GM19452 (cell line): ENCODE measurements around the gene CCSER1.

Experiments
- ATAC-seq: cut with Tn5 transposase; IDR thresholded peaks from one replicate; pipeline ENCODE4 v1.9.1; 2021; ENCODE audit not compliant: unreplicated experiment

The CCSER1 gene

DNA sequence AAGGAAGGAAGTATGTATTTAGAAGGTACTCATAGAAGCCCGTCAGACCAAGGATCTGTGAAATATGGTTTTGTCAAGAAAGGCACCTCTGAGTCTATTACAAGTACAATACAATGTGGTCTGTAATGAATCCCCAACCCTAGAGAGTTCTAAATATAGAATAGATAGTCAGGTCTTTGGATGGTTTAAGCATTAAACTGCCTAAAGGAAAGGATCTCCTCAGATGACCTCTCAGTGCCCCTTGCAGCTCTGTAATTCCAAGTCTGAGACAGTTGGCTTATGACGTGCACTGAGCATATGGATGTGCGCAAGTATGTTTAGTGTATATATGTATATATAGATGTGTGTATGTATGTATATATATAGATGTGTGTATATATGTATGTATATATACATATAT is 62.0 kb downstream of the CCSER1 start:
- no peak for ATAC-seq

DNA sequence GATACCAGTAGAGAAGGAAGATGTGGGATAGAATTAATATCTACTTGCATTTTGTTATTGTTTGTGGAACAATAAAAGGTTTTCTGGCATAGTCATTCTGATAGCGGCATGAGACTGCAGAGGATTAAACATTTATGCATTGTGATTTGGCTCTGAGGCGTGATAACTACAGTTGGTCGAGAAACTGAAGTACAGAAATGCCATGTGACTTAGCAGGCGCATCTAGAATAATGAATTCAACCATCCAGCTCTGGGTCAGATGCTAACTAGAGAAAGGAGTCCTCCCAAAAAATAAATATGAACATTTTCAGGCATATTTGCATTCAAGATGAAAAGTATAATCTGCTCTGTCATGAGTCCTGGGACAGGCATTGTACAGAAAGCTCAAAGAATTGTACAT is 62.8 kb downstream of the CCSER1 start:
- no peak for ATAC-seq

DNA sequence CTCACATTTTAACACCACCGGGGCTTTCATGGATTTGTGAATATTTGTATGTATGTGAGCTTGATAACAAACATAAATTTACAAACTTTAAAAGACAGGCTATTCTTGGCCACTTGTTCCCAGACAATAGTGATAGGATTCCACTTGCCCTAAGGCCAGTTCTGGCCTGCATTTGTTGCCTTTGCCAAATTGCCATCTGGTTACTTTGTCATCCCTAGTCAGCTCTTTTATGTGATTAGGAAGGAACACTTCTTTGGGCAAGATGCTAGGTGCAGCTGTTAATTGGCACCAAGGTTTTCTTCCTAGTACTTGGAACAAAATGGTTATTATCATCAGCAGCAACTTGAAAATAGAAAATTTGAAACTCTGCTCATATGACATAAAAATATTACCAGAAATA is 63.3 kb downstream of the CCSER1 start:
- no peak for ATAC-seq

DNA sequence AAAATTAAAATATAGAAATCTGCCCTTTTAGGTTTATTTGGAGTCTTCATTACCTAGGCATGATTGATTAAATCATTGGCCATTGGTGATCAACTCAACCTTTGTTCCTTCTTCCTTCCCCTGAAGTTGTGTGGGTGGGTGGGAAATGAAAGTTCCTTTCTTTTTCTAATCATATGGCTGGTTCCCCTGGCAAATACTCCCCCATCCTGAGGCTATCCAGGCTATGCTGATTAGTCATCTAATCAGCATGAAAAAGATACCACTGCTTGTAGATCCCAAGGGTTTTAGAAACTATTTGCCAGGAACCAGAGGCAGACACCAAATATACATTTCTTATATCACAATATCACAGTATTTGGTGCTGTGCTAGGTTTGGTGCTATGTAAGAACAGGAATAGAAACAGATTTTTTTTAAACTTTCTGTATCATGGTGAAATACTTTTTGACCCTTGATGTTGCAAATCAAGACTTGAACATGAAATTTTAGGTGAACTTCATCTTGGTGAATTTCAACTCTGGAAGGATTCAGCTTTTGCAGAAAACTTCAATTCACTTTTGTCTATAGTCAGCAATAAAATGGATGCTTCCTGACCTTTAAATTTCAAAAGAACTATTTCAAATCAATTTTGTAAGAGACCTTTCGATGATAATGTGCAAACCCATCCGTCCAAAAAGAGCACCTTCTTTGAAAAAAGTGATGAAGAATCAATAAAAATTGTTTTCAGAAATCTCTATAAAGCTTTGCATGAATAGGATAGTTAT is 71.1 kb downstream of the CCSER1 start:
- ATAC-seq = no peak

DNA sequence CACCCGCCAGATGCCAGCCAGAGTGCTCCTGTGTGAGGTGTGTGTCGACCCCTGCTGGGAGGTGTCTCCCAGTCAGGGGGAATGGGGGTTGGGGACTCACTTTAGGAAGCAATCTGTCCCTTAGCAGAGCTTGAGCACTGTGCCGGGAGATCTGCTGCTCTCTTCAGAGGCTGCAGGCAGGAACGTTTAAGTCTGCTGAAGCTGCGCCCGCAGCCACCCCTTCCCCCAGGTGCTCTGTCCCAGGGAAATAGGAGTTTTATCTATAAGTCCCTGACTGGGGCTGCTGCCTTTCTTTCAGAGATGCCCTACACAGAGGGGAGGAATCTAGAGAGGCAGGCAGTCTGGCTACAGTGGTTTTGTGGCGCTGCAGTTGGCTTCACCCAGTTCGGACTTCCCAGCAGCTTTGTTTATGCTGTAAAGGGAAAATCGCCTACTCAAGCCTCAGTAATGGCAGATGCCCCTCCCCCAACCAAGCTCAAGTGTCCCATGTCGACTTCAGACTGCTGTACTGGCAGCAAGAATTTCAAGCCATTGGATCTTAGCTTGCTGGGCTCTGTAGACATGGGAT is 80.8 kb downstream of the CCSER1 start:
- no peak for ATAC-seq

DNA sequence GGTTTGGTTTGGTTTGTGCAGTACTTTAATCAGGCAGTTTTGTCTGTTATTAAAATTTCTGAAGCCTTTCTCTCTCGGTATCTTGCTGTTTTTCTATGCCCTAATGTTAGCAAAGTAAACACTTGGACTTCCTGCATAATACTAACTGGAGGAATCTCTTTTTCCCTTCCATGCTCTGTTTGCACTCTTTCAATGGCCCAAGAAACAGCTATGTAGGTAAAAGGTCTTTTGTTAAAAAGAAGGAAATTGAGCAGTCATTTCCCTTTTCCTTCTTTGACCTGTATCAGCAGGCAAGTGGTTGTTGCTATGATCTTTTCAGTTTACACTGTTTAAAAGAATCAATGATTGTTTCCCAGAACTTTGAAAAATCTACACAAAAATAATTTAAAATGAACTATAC is 82.7 kb downstream of the CCSER1 start:
- ATAC-seq = no peak

DNA sequence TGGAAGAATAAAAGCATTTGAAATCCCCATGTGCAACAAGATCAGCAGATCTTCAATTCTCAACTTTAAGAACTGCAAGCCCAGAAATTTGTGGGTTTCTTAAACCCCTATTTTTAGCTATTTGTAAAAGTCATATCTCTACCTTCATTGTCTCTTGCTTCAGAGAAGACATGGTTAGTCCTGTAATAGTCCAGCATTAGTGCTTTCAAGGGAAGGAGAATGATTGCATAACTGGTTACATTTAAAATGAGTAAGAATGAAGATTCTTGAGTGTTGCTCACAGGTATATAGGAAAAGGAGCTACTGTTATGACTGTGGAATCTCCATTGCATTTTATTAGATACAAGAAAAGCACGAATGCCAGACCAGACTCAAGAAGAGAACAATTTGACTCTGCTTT is 84.0 kb downstream of the CCSER1 start:
- no peak for ATAC-seq

DNA sequence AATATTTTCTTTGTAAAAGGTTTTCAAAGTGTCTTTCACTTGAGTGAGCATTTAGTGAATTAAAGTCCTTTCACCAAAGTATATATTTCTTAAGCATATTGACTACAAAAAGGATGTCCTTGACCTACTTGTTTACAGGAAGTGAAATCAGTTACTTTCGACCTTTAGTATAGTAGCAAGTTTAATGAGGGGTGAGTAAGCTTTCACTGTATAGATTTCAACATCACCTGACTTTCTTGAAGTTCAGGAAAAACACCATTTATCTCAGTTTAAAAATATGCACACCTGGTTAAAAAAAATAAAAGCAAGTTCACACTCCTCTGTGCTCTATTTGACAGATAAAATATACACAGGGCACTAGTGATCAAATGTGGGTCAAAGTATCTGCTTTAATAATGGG is 88.1 kb downstream of the CCSER1 start:
- ATAC-seq = peak; percentile 67

DNA sequence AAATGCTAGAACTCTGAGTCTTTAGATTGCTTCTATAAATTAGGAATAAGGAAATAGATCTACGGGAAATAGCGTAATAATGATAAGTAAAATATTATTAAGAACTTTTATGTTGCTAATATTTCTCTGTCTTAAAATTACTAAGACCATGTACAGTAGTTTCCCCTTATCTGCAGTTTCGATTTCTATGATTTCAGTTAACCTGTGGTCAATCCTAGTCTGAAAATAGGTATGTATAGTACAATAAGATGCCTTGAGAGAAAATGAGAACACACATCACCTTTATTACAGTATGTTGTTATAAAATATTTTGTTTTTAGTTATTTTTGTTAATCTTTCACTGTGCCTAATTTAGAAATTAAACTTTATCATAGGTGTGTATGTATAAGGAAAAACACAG is 92.6 kb downstream of the CCSER1 start:
- no peak for ATAC-seq

DNA sequence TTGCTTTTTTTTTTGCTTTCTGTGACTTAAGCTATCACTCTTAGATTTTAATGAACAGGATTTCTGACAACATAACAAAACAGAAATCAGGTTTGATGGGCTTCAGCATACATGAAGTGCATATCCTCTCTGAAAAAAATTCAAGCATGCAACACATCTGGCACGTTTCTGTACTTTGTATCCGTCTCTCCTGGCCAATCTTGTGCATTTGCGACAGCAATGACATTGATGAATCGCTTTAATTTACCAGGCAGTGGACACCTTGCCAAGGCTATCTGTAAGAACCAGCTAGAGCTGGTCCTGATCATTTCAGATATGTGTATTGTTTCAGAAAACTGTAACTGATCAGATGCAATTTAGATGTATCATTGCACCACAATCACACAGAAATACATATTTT is 93.3 kb downstream of the CCSER1 start:
- ATAC-seq = no peak

DNA sequence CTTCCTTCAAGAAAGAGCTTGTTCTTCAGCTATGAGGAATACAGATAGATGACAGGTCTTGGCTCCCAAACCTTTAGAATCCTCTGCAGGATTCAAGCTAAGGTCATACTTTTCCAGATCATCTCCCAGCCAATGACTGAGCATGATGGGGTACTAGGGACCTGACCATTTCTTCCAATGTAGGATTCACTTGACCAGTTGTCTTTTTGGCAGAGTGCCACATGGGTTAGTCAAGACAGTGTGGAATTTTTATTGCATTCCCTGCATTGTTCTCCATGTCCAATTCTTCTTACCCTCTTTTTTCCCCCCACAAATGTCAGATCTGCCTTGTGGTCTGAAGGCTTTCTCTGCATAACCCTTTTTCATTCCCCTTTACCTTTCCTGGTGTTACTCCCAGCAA is 99.5 kb downstream of the CCSER1 start:
- no peak for ATAC-seq

DNA sequence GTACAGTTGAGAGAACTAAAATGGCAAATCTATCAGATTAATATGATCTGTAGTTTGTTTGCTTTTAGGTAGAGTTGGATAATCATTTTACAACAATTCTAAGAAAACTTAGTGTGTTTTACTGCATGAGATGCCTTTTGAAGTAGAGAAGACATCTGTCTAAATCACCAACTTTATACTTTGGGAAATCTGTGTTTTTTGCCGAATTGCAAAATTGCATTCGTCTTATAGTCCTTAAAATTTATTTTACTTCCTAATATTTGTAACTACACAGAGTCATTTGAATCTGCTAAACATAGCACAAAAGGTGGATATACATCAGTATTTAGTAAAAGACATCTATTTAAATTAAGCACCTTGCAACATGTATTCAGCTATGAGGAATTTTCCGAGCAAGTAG is 100.0 kb downstream of the CCSER1 start:
- ATAC-seq = no peak

DNA sequence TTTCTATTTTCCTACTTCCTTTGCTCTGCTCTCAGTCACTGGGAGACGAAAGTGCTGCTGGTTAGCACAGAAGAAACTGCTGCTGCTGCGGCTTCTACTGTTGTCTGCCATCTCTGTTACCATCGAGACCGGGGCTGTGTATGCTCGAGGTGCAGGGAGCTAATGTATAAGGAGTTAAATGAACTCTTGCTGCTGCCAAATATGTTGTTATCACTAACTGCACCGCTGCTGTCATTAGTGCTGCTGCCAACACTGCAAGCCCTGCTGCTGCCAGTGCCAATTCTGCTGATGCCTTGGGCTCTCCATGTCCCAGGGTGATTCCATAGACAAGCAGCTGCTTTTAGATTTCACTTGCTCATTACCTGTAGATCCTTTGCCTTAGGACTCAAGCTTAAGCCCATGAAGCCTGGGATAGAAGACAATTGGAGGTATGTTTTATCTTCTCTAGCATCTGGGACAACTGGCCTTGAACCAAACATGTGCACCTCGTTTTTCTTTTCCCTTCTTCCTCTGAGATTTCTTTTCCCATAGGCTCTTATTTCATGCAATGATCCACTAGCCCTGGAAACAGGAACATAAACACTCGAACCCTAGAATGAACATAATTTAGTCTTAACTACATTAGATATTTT is 107.8 kb downstream of the CCSER1 start:
- ATAC-seq = no peak

DNA sequence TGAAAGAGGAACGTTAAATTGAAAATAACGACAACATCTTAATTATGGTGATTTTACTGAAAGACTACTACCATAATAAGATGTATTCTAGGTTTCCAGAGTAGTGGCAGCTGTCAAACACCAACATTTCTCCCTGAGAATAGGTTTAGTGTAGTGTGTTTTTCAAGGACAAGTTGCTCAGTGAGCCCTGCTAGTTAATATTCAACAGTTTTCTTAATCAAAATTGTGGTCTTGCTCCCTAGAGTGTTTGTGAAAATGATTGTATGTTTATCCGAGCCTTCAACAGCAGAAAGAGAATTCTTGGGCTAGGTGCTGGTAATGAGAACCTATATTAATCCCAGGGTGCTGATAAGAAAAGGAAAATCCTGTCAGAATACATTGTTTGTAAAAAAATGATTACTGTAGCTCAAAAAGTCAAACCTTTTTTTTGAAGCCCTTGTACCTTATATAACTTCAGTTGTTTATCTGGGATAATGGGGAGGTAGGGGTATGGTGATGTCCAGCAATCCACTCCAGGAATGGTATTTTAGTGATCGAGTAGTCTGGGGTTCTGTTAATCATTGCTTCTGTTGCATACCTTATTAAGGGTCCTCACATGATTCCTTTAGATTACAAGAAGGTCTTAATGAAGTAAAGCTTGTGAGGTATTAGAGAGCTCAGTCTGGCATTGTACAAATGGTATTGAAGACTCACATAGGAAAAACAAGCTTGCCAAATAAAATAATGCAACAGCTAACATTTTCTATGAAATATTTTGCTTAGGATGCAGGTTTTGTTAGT is 110.7 kb downstream of the CCSER1 start:
- no peak for ATAC-seq

DNA sequence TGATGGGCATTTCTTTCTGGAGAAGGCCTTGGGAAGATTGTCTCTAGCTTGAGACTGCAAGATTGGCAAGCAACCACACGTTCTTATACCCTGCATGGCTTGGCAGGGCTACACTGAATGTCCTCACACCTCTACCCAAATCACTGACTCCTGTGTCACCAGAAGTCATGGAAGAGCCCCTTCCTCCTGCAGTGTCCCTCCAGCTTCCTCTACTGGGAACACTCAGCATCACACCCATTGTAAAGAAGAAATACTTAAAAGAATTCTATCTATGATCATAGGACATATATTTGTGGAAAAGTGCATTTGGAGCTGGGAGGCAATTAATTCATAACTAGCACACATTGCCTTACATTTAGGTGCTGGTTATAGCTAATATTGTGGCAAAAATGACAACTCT is 113.1 kb downstream of the CCSER1 start:
- no peak for ATAC-seq

DNA sequence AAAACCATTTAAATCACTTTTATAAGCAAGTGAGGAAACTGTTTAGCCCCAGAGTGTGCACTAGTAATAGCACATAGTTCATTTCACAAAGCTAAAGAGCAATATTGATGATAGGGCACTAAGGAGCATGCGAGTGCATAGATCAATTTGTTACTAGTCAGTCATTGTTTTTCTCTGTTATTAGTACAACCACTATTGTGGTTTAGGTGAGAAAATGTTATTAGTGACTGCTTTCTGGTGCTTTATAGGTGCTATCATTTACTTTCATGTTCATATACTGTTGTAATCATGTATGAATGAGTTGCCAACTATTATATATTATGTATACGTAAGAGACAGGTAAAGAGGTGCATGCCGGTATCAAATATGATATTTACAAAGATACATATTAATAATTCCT is 113.8 kb downstream of the CCSER1 start:
- no peak for ATAC-seq

DNA sequence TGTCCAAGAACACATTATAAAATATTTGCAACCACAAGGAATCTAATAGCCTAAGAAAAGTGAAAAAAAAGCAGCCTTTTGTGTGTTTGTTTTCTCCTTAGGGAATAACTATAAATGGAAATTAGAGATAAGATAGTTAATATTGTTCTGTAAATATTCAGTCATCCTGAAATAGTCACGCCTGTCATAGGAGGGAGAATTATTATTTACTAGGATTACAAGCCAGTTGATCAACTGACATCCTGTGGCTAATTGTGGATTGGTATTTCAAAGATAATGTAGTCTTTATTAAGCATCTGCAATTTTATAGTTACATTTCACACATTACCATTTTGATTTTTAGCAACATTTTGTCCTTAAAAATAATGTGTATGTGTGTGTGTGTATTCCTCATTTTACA is 118.6 kb downstream of the CCSER1 start:
- no peak for ATAC-seq

DNA sequence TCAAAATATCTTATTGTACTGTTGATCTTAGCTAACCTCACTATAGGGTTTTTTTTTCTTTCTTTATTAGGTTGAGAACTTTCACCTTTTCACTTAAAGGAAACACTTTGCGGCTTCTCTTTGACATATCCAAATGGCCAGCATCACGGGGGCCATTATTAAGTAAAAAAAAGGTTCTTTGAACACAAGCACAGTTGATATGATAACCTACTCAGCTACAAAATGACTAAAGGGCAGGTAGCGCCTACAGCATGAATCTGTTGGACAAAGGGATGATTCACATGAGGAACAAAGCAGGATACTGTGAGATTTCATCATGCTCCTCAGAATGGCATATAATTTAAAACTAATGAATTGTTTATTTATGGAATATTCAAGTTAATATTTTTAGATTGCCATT is 119.6 kb downstream of the CCSER1 start:
- no peak for ATAC-seq

DNA sequence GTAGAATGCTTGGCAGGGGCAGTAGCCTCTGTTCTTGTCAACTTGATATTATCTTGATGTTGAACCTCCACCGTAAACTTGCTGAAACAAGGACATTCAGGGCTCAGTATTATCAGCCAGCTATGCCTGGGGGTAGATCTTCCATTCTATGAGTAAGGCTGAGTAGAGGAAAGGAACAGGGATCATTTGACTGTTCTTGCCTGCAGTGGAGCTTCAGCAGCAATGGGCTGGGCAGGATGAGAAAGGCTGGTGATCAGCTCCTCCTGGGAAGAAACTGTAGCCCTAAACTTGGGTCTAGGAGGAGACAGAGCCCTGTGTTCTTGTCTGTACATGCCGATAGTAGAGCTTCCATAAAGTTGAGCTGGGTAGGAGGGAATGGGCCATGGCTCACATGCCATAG is 127.2 kb downstream of the CCSER1 start:
- no peak for ATAC-seq

DNA sequence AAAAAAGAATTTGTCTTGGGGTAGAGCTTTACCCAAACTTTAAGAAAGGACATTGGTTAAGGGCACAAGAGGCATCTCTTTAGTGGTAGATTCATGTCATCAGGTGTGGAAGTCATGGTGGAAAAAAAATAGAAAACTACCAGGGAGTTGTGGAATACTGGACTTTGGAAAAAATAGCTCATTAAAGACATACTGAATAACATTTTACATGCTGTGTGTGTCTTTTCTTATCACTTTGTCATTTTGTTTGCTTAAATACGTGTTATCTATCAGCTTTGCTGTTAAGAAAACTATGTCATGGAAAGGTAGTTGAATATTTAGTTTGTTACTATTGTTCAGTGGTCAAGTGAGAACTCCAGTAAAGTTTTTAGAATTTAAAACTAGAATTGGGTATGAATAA is 147.0 kb downstream of the CCSER1 start:
- no peak for ATAC-seq

DNA sequence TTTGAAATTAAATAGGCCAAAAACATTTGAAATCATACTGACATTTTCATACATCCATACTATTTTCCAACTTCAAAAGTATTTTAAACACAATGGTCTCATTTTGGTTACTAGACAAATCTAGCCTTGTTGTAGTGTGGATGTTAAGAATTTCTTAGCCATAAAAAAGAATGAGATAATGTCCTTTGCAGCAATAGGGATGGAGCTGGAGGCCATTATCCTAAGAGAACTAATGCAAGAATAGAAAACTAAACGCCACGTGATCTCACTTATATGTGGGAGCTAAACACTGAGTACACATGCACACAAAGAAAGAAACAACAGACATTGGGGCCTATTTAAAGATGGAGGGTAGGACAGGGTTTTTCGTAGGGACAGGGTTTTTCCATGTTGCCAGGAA is 153.8 kb downstream of the CCSER1 start:
- no peak for ATAC-seq
